Astrocyte (in vitro differentiated cells and primary cell): ENCODE measurements around the gene CD200. TPM values are rescaled to one million over a fixed set of nuclear protein-coding genes. Genes with fewer than 3 reads are reported as not detected.

Experiments
- DNase-seq: peaks from one replicate; pipeline ENCODE4 v3.0.0-alpha.2; 2010; ENCODE audit warnings: low read depth
- FAIRE-seq: peaks from 2 replicates; lab custom pipeline; 2011; peaks lifted over from hg19 to GRCh38; lab: Jason Lieb, UNC
- H2AFZ ChIP-seq: 2 replicates; pipeline ENCODE4 v1.6.0; 2012; ENCODE audit warnings: low read depth, low read length, inconsistent platforms
- H3K27ac ChIP-seq: 2 replicates; pipeline ENCODE4 v1.5.1; 2011; ENCODE audit warnings: low read depth, low read length, inconsistent platforms
- H3K27me3 ChIP-seq: 2 replicates; pipeline ENCODE4 v1.6.0; 2011; ENCODE audit warnings: low read length, inconsistent platforms; ENCODE audit not compliant: insufficient read depth
- H3K36me3 ChIP-seq: 2 replicates; pipeline ENCODE4 v1.5.1; 2011; ENCODE audit warnings: low read length, inconsistent platforms; ENCODE audit not compliant: insufficient read depth
- H3K4me1 ChIP-seq: 2 replicates; pipeline ENCODE4 v1.5.1; 2011; ENCODE audit warnings: low read length, inconsistent platforms; ENCODE audit not compliant: insufficient read depth
- H3K4me2 ChIP-seq: 2 replicates; pipeline ENCODE4 v1.6.0; 2012; ENCODE audit warnings: low read length, inconsistent platforms
- H3K4me3 ChIP-seq: 2 replicates; pipeline ENCODE4 v1.5.1; 2011; ENCODE audit warnings: low read depth, mild to moderate bottlenecking, low read length, inconsistent platforms; ENCODE audit not compliant: insufficient read depth
- H3K79me2 ChIP-seq: 2 replicates; pipeline ENCODE4 v1.6.0; 2012; ENCODE audit warnings: mild to moderate bottlenecking, low read length, inconsistent platforms; ENCODE audit not compliant: insufficient read depth
- H3K9ac ChIP-seq: 2 replicates; pipeline ENCODE4 v1.6.0; 2012; ENCODE audit warnings: mild to moderate bottlenecking, low read length, inconsistent platforms
- H3K9me3 ChIP-seq: 2 replicates; pipeline ENCODE4 v1.5.1; 2012; ENCODE audit warnings: low read depth, mild to moderate bottlenecking, low read length, inconsistent platforms; ENCODE audit not compliant: insufficient read depth
- H4K20me1 ChIP-seq: 2 replicates; pipeline ENCODE4 v1.6.0; 2012; ENCODE audit warnings: low read length, inconsistent platforms; ENCODE audit not compliant: insufficient read depth
- H3K27ac Mint-ChIP-seq: one replicate; pipeline ENCODE4 v1.8.0; 2021; ENCODE audit warnings: mild to moderate bottlenecking, mixed read lengths; ENCODE audit not compliant: unreplicated experiment
- H3K27me3 Mint-ChIP-seq: one replicate; pipeline ENCODE4 v1.8.0; 2021; ENCODE audit warnings: low read depth, mixed read lengths; ENCODE audit not compliant: unreplicated experiment
- H3K36me3 Mint-ChIP-seq: one replicate; pipeline ENCODE4 v1.8.0; 2021; ENCODE audit warnings: low read depth, mixed read lengths; ENCODE audit not compliant: unreplicated experiment
- H3K4me1 Mint-ChIP-seq: one replicate; pipeline ENCODE4 v1.8.0; 2021; ENCODE audit warnings: low read depth, mixed read lengths; ENCODE audit not compliant: unreplicated experiment
- H3K4me3 Mint-ChIP-seq: one replicate; pipeline ENCODE4 v1.8.0; 2021; ENCODE audit warnings: mild to moderate bottlenecking, moderate library complexity, mixed read lengths; ENCODE audit not compliant: unreplicated experiment
- H3K9me3 Mint-ChIP-seq: one replicate; pipeline ENCODE4 v1.8.0; 2021; ENCODE audit warnings: mild to moderate bottlenecking, mixed read lengths; ENCODE audit not compliant: unreplicated experiment
- CTCF ChIP-seq: IDR thresholded peaks from 2 replicates; pipeline ENCODE4 v1.5.1; 2011; ENCODE audit warnings: low read depth, mild to moderate bottlenecking, inconsistent platforms, low read length, moderate library complexity; ENCODE audit not compliant: insufficient read depth
- EZH2 ChIP-seq: IDR thresholded peaks from 2 replicates; pipeline ENCODE4 v1.6.1; 2012; ENCODE audit warnings: mild to moderate bottlenecking, low read length, inconsistent platforms; ENCODE audit not compliant: insufficient read depth
- total RNA-seq: library from RNA; stranded (reverse); gene quantifications from 2 replicates; pipeline ENCODE4 v1.2.1, GENCODE V29; 2021

The CD200 gene
- total RNA-seq, 1 donor from 2014 or later, result 11.1 TPM

GRCh38 chr3:112345681-112346080 is 12.7 kb downstream of the CD200 start:
- H4K20me1 ChIP-seq, result no peaks in the 10 kb centered on the region
- H3K27me3 Mint-ChIP-seq, result no peaks in the 10 kb centered on the region
- H3K9ac ChIP-seq, result no peak overlapping the region
- H2AFZ ChIP-seq, result no peak overlapping the region
- H3K9me3 ChIP-seq, result no peaks in the 10 kb centered on the region
- no peaks in the 10 kb centered on the region for H3K4me1 Mint-ChIP-seq
- no peak overlapping the region for H3K27ac ChIP-seq
- H3K4me1 ChIP-seq, result no peaks in the 10 kb centered on the region
- FAIRE-seq, result no peak
- H3K4me3 ChIP-seq, result no peak overlapping the region
- no peaks in the 10 kb centered on the region for H3K9me3 Mint-ChIP-seq
- no peaks in the 10 kb centered on the region for H3K27me3 ChIP-seq
- peaks cover 7% of the 10 kb centered on the region for H3K36me3 Mint-ChIP-seq
- H3K4me2 ChIP-seq, result no peak overlapping the region
- H3K4me3 Mint-ChIP-seq, result no peak overlapping the region
- no peak for TF ChIP-seq EZH2
- TF ChIP-seq CTCF, result no peak
- no peaks in the 10 kb centered on the region for H3K79me2 ChIP-seq
- DNase-seq, result no peak
- H3K36me3 ChIP-seq, result no peaks in the 10 kb centered on the region
- no peak overlapping the region for H3K27ac Mint-ChIP-seq

DNA sequence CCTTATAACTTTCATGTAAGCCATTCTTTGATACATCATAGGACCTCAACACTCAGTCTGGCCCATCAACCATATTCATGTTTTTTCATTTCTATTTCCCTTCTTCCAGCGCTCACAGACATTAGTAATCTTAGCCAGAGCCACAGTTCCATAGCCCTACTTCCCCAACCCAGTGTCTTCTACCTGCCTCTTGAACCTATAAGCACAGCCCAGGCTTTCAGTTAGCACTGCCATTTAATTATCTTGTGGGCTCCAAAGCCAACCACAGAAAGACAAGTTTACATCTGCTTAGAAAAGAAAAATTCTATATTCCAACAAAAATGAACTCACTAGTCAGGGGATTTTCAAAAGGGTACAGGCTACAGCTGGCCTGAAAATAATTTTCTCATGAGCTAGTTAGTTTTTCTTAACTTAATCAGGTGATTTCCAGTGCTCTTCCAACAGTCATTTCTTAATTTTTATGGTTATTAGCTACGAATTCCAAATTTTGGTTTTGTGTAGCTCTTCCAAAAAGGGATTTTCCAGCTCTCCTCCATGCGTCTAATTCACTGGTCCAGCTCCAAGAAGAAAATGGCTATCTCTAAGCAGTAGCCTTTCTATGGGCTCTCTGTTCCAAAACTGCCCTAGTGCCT is 13.7 kb downstream of the CD200 start:
- H3K27ac ChIP-seq, result no peak overlapping the region
- H3K4me3 ChIP-seq, result no peak overlapping the region
- no peaks in the 10 kb centered on the region for H3K4me1 ChIP-seq
- H4K20me1 ChIP-seq, result no peaks in the 10 kb centered on the region
- no peaks in the 10 kb centered on the region for H3K79me2 ChIP-seq
- no peak overlapping the region for H3K9ac ChIP-seq
- no peaks in the 10 kb centered on the region for H3K27me3 ChIP-seq
- TF ChIP-seq CTCF (no peak), EZH2 (no peak)
- Mint-ChIP-seq H3K4me3 (no peak overlapping the region), H3K9me3 (no peaks in the 10 kb centered on the region), H3K27ac (no peak overlapping the region), H3K4me1 (no peaks in the 10 kb centered on the region), H3K27me3 (no peaks in the 10 kb centered on the region), H3K36me3 (peaks cover 7% of the 10 kb centered on the region)
- FAIRE-seq (no peak), DNase-seq (no peak)
- H3K4me2 ChIP-seq, result no peak overlapping the region
- H3K9me3 ChIP-seq, result no peaks in the 10 kb centered on the region
- H2AFZ ChIP-seq, result no peak overlapping the region
- H3K36me3 ChIP-seq, result no peaks in the 10 kb centered on the region

DNA sequence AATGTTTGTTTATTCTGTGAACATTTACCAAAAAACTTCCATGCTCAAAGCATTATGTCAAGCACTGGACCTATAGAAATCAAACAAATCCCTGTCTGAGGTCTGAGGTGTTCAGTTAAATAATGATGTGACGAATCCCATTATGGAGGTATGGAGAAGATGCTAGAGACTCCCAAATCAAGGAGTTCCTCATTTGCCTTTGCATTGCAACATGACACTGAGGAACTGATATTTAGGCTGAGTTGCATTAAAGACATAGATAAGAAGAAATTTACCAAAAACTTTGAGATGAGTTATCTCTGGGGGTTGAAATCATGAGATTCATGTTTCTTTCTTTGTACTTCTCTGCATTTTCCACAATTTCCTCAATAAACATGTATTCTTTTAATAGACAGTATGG is 16.0 kb downstream of the CD200 start:
- Histone ChIP-seq H3K9ac (no peak overlapping the region), H4K20me1 (no peaks in the 10 kb centered on the region), H3K9me3 (no peaks in the 10 kb centered on the region), H3K36me3 (no peaks in the 10 kb centered on the region), H3K27me3 (no peaks in the 10 kb centered on the region), H3K4me3 (no peak overlapping the region), H3K27ac (no peak overlapping the region), H2AFZ (no peak overlapping the region), H3K4me1 (no peaks in the 10 kb centered on the region), H3K4me2 (no peak overlapping the region), H3K79me2 (no peaks in the 10 kb centered on the region)
- Mint-ChIP-seq H3K4me3 (no peak overlapping the region), H3K27ac (no peak overlapping the region), H3K4me1 (no peaks in the 10 kb centered on the region), H3K36me3 (peaks cover 8% of the 10 kb centered on the region), H3K27me3 (no peaks in the 10 kb centered on the region), H3K9me3 (no peaks in the 10 kb centered on the region)
- DNase-seq, result no peak
- TF ChIP-seq CTCF, result no peak
- TF ChIP-seq EZH2, result no peak
- FAIRE-seq, result no peak
